CD4-positive, alpha-beta T cell treated with Interleukin-4 for 1 hour (primary cell): ENCODE measurements around the gene MAGEE2.
"Not testable (repeated sequence)": the region's sequence is repeated elsewhere in the genome, so short reads cannot be mapped to it uniquely, and the experiment has no call there.

ENCODE experiments used
- DNase-seq, 2 donors: peaks; one replicate each; pipeline ENCODE4 v3.0.0-alpha.2; 2020 to 2022

MAGEE2 gene

DNA sequence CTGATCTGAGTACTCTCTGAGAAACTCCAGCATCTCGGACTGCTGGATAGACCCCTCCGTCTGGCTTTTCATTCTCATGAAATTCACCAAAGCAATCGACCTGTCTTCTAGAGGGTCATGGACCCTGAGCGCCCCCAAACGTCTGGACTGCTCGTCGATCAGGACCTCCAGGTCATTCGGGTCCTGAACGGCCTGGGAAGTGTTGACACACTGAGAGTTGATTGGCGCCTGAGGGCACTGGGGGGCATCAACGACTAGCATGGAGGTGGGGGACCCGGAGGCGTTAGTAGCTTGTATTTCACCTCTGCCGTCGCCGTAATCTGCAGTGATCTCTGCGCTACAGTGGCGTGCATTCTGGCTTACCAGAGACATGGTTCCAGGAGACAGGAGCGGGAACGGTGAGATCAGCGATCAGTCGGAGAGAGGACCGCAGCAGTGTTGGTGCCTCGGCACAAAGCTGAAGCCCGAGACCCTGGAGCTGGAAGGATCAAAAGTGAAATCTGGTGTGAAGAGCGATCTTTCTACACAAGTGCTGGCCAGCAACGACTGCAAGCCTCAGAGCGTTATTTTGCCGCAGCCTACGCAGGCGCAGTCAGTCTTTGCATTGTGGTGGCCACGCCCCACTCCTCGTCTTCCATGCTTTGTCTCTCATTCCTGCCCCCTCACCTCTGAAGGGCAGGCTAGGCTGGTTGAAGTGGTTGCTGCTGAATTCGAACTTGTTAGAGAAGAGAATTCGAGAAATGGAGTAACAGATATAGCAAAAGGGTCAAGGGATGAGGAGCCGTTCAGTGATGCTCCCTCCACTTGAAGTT, at the start of gene MAGEE2:
Gene MAGEE2 (minus strand): TSS at position 575 of the 812 bp plus-strand sequence. CDS start 203 bp downstream, at position 372.
- DNase-seq: no peak

GRCh38 chrX:75786290-75786689, 1.2 kb upstream of the MAGEE2 start:
- no peak for DNase-seq

- DNase-seq: no peak
These were observed 3.4 kb downstream of the MAGEE2 start for GRCh38 chrX:75781611-75782010.

GRCh38 chrX:75768063-75768462, 17.0 kb downstream of the MAGEE2 start:
- not testable (repeated sequence) for DNase-seq

GRCh38 chrX:75748431-75748830, 36.6 kb downstream of the MAGEE2 start:
- DNase-seq: no peak

DNA sequence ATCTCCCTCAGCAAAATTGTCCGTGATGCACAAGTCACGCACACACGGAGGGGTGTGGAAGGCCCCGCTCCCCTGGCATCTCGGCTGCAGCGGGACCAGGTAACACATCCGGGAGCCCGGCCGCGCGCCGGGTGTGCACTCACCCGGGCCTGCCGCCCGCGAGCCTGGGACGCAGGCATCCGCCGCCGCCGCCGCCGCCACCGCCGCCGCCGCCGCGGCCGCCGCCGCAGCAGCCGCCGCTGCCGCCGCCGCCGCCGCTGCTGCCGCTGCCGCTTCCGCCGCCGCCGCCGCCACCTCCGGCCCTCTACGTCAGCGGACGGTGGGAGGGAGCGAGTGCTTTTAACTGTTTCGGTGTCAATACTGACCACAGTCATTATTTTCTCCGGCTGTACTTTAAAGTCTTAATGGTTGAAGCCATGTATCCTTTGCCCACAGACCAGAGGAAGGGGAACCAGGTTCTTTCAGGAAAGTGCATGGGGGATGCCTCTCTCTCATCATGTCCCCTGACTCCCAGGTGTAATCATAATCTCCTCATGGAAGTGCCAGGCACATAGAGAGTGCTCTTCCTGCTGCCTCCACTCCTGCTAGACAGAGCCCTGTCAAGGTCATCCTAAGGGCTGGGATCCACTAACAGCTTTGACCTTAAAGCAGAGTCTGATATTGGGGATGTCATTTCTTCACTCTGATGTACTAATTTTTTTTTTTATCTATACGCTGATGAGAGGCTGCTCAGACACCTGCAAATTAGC, 38.0 kb downstream of the MAGEE2 start:
- DNase-seq: peak in 1 of 2 donors; percentile 1
